CD4-positive, alpha-beta memory T cell (primary cell): Measurements from ENCODE around the gene COL9A1. TPM values are rescaled to one million over a fixed set of nuclear protein-coding genes. Genes with fewer than 3 reads are reported as not detected.

Experiments used
- CTCF ChIA-PET: fragments of 350-600 bp; sonication (Branson Sonifier 250); formaldehyde crosslinking; loops from one replicate; lab custom pipeline; 2021; ENCODE audit warnings: inconsistent platforms; ENCODE audit not compliant: partially characterized antibody; lab: Charles Lee
- POLR2A ChIA-PET: fragments of 350-600 bp; sonication (Branson Sonifier 250); formaldehyde crosslinking; loops from one replicate; lab custom pipeline; 2021; ENCODE audit not compliant: partially characterized antibody; lab: Charles Lee
- DNase-seq, 5 donors: peaks; one replicate each; pipeline versions ENCODE4 v3.0.0 to v3.0.0-alpha.2; 2020 to 2022; ENCODE audit warnings: mixed read lengths in 1 of 5
- H3K27ac ChIP-seq: one replicate; pipeline ENCODE4 v1.7.0; 2013; ENCODE audit warnings: low read depth, low read length
- H3K27me3 ChIP-seq: 2 replicates; pipeline ENCODE4 v1.7.0; 2013; ENCODE audit warnings: mild to moderate bottlenecking, low read length, moderate library complexity; ENCODE audit not compliant: insufficient read depth
- H3K36me3 ChIP-seq: 2 replicates; pipeline ENCODE4 v1.7.0; 2013; ENCODE audit warnings: mild to moderate bottlenecking, low read length, moderate library complexity; ENCODE audit not compliant: insufficient read depth
- H3K4me1 ChIP-seq: 2 replicates; pipeline ENCODE4 v1.7.0; 2013; ENCODE audit warnings: mild to moderate bottlenecking, low read length, moderate library complexity; ENCODE audit not compliant: insufficient read depth
- H3K4me3 ChIP-seq, 2 donors: one replicate each; pipeline ENCODE4 v1.7.0; 2013; ENCODE audit warnings: low read length in 2 of 2, mild to moderate bottlenecking in 1 of 2
- H3K9me3 ChIP-seq, 2 donors: one replicate each; pipeline ENCODE4 v1.7.0; 2013; ENCODE audit warnings: low read length in 2 of 2, control low read depth in 1 of 2; ENCODE audit not compliant: control insufficient read depth in 1 of 2
- H3K27ac Mint-ChIP-seq, 7 donors: one replicate each; pipeline ENCODE4 v1.8.0; 2020 to 2021; ENCODE audit warnings: mixed read lengths in 7 of 7, mild to moderate bottlenecking in 6 of 7, inconsistent platforms in 3 of 7, moderate library complexity in 3 of 7
- H3K27me3 Mint-ChIP-seq, 2 donors: one replicate each; pipeline ENCODE4 v1.8.0; 2020 to 2021; ENCODE audit warnings: mixed read lengths in 2 of 2
- H3K36me3 Mint-ChIP-seq, 2 donors: one replicate each; pipeline ENCODE4 v1.8.0; 2020 to 2021; ENCODE audit warnings: mixed read lengths in 2 of 2, inconsistent platforms in 1 of 2, mild to moderate bottlenecking in 1 of 2
- H3K4me1 Mint-ChIP-seq, 4 donors: one replicate each; pipeline ENCODE4 v1.8.0; 2020 to 2021; ENCODE audit warnings: mixed read lengths in 4 of 4, mild to moderate bottlenecking in 1 of 4
- H3K4me3 Mint-ChIP-seq, 8 donors: one replicate each; pipeline ENCODE4 v1.8.0; 2020 to 2021; ENCODE audit warnings: mixed read lengths in 8 of 8, mild to moderate bottlenecking in 7 of 8, moderate library complexity in 6 of 8, inconsistent platforms in 3 of 8
- H3K9me3 Mint-ChIP-seq, 8 donors: one replicate each; pipeline ENCODE4 v1.8.0; 2020 to 2021; ENCODE audit warnings: mixed read lengths in 8 of 8, mild to moderate bottlenecking in 5 of 8, inconsistent platforms in 3 of 8, moderate library complexity in 1 of 8
- intact Hi-C: fragments of 100-400 bp; cut with micrococcal nuclease; formaldehyde crosslinking; loops from one replicate; pipeline ENCODE4 v1.15.1; 2023
- polyA plus RNA-seq, 2 donors: library from polyadenylated mRNA; unstranded; fragments of 300-500 nt; fragmentation: Illumina TruSeq; gene quantifications; one replicate each; pipeline ENCODE4 v1.2.3, GENCODE V29; 2021
- total RNA-seq, 2 experiments: library from RNA; stranded (reverse); gene quantifications; one replicate each; pipeline ENCODE4 v1.2.3, GENCODE V29; 2021

The COL9A1 gene
- total and polyA plus RNA-seq, 4 experiments from 2014 or later, result not detected

DNA sequence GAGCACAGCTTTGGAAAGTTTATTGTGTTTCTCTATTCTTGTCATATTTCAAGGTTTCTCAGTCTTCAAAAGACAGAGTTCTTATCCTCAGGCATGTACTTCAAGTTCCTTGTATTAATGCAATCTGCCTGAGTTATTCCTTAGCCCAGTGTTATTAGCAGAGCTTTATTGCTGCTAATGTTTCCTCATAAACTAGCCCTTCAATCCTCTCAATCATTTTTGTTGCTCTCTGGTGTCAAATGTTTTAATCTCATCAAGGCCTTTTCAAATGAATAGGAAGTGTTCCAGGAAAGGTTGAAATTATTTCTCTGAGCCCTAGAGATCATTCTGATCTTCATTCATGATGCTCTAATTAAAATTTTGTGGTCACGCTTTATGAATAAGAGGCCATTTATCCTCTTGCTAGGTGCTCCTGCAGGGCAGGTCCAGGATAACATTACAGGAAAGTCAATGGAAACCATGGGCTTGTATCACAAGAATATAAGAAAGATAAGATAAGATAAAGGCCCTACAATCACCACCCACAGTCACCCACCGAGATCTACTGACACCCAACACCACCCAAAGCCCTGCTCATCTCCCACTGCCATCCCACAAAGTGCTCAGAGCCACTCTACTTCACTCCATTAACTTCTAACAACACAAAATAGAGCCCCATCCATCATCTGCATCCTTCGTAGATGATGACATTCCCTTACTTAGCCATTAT is 125.9 kb downstream of the COL9A1 start:
- Histone ChIP-seq H3K27ac (no peak overlapping the region), H3K27me3 (no peaks in the 10 kb centered on the region), H3K4me1 (no peaks in the 10 kb centered on the region), H3K36me3 (no peaks in the 10 kb centered on the region), H3K9me3 (no peaks in the 10 kb centered on the region), H3K4me3 (no peak overlapping the region)
- CTCF ChIA-PET, result no interaction called here
- intact Hi-C loops, result no loop called here
- no peak overlapping the region for H3K27ac Mint-ChIP-seq
- H3K9me3 Mint-ChIP-seq, result peaks cover 0 to 3% (median 0%) of the 10 kb centered on the region in 8 donors
- H3K36me3 Mint-ChIP-seq, result no peaks in the 10 kb centered on the region
- no peak for DNase-seq
- H3K4me3 Mint-ChIP-seq, result no peak overlapping the region
- no peaks in the 10 kb centered on the region for H3K4me1 Mint-ChIP-seq
- POLR2A ChIA-PET, result no interaction called here
- H3K27me3 Mint-ChIP-seq, result peaks cover 1 to 3% of the 10 kb centered on the region in 2 donors

DNA sequence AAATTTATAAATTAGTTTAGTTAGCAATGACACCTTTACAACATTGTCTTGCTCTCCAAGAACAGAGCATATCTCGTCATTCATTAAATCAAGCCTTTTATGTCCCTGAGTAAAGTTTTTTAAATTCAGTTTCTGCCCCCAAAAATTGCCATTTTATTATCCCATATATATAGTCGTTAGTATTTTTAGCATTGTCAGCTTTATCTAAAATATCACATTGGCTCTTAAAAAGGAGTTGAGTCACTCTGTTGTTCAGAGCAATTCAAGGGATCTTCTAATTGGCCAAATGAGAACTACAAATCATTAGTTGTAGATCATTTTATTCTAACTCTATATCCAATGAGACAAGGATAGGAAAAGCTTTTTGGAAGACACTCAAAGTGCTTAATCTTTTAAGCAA is 127.1 kb downstream of the COL9A1 start:
- H3K4me3 ChIP-seq, result no peak overlapping the region
- ChIA-PET CTCF (no interaction called here), POLR2A (no interaction called here)
- no peaks in the 10 kb centered on the region for H3K36me3 ChIP-seq
- intact Hi-C loops, result no loop called here
- H3K36me3 Mint-ChIP-seq, result no peaks in the 10 kb centered on the region
- H3K27ac ChIP-seq, result no peak overlapping the region
- no peaks in the 10 kb centered on the region for H3K4me1 Mint-ChIP-seq
- DNase-seq, result no peak
- H3K27ac Mint-ChIP-seq, result no peak overlapping the region
- H3K9me3 Mint-ChIP-seq, result peaks cover 0 to 3% (median 0%) of the 10 kb centered on the region in 8 donors
- H3K9me3 ChIP-seq, result no peaks in the 10 kb centered on the region
- H3K4me3 Mint-ChIP-seq, result no peak overlapping the region
- H3K27me3 ChIP-seq, result no peaks in the 10 kb centered on the region
- no peaks in the 10 kb centered on the region for H3K4me1 ChIP-seq
- H3K27me3 Mint-ChIP-seq, result peaks cover 1 to 4% of the 10 kb centered on the region in 2 donors

DNA sequence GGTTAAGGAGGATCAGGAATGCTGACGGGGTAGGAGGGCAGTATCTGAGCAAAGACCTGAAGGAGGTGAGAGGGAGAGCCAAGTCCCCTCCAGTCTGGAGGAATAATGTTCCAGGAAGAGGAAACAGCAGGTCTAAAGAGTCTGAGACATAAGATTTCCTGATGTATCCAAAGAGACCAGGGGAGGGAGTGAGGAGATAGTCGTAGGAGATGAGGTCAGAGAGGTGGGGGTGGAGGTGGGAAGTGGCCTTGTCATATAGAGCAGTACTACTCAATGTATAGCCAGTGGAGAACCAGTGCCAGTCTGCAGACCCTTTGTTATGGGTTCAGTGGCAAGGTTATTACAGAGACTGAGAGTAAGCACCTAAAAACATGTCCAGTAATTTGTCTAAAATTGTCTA is 130.6 kb downstream of the COL9A1 start:
- Histone ChIP-seq H3K4me3 (no peak overlapping the region), H3K36me3 (no peaks in the 10 kb centered on the region), H3K27me3 (peaks cover 4% of the 10 kb centered on the region), H3K4me1 (no peaks in the 10 kb centered on the region), H3K27ac (no peak overlapping the region), H3K9me3 (no peaks in the 10 kb centered on the region)
- peaks cover 0 to 3% (median 0%) of the 10 kb centered on the region in 8 donors for H3K9me3 Mint-ChIP-seq
- H3K4me1 Mint-ChIP-seq, result no peaks in the 10 kb centered on the region
- peaks cover 3 to 8% of the 10 kb centered on the region in 2 donors for H3K27me3 Mint-ChIP-seq
- H3K4me3 Mint-ChIP-seq, result no peak overlapping the region
- intact Hi-C loops, result no loop called here
- POLR2A ChIA-PET, result no interaction called here
- no peak overlapping the region for H3K27ac Mint-ChIP-seq
- CTCF ChIA-PET, result no interaction called here
- no peak for DNase-seq
- H3K36me3 Mint-ChIP-seq, result no peaks in the 10 kb centered on the region

DNA sequence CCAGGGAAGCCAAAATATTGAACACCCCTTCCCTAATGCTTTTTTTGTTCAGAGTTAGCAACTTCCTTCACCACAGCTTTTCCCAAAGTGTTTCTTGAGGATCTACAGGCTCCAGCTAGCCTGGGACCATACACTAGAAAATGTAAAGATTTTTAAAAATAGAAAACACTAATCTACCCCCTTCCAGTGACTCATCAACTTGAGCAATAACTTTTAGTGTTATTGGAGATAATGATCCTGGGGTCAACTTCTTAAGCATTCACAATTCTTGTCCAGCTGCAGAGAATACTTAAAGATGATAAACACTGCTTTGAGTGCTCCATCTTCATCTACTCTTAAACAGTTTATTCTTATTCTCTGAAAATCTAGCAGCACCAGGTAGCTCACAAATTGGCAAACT is 131.6 kb downstream of the COL9A1 start:
- Histone ChIP-seq H3K27ac (no peak overlapping the region), H3K4me3 (no peak overlapping the region), H3K9me3 (no peaks in the 10 kb centered on the region), H3K4me1 (no peaks in the 10 kb centered on the region), H3K27me3 (peaks cover 4% of the 10 kb centered on the region), H3K36me3 (no peaks in the 10 kb centered on the region)
- Mint-ChIP-seq H3K27me3 (peaks cover 10 to 16% of the 10 kb centered on the region in 2 donors), H3K4me3 (no peak overlapping the region), H3K27ac (no peak overlapping the region), H3K4me1 (peaks cover 0 to 4% (median 3%) of the 10 kb centered on the region in 4 donors), H3K36me3 (no peaks in the 10 kb centered on the region), H3K9me3 (peaks cover 0 to 3% (median 0%) of the 10 kb centered on the region in 8 donors)
- intact Hi-C loops, result no loop called here
- no peak for DNase-seq
- ChIA-PET POLR2A (no interaction called here), CTCF (no interaction called here)

DNA sequence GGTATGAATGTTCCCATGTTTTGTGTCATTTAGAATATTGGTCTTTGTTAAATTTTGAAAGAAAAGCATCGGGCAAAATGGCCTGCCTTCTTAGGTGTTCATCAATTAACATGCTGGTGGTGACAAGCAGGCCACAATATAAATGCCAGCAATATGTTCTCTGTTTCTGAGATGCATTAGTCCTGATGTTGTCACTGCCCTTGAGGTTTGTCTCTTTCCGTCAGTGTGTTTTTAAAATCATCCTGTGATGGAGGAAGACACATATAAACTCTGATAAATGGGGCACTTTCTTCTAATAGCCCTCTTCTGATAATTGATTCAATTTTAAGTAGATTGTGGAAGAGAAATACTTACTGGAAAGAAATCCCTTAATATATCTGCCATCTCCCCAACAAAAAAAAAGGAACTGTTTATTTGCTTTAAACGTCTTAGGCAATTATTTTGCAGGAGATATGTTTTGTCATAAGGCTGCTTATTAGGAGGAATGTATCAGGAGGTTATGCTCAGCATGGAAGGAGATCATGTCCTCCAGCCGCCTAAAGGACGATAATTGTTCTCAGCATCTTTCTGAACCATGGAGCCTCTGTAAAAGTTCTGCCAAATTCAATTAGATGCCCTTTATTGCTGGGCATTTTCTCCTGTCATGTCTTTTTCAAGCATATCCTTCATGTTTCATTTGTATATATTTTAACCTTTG is 134.1 kb downstream of the COL9A1 start:
- ChIA-PET CTCF (interaction anchor here (1.0 kb wide), 1 partner anchor 8 kb away, joined by 3 read pairs; no protein-coding TSS in a partner anchor), POLR2A (no interaction called here)
- DNase-seq, result no peak
- Histone ChIP-seq H3K4me1 (no peaks in the 10 kb centered on the region), H3K4me3 (no peak overlapping the region), H3K27ac (no peak overlapping the region), H3K9me3 (no peaks in the 10 kb centered on the region), H3K36me3 (no peaks in the 10 kb centered on the region), H3K27me3 (peaks cover 4% of the 10 kb centered on the region)
- Mint-ChIP-seq H3K4me1 (peaks cover 0 to 6% (median 3%) of the 10 kb centered on the region in 4 donors), H3K27me3 (peaks cover 17 to 25% of the 10 kb centered on the region in 2 donors), H3K9me3 (peaks cover 0 to 3% (median 0%) of the 10 kb centered on the region in 8 donors), H3K4me3 (no peak overlapping the region), H3K36me3 (no peaks in the 10 kb centered on the region), H3K27ac (no peak overlapping the region)
- intact Hi-C loops, result no loop called here

Other genes starting within 250 kb of the COL9A1 start
- 10 to 100 TPM; 11.3 to 14.5 TPM for gene FAM135A, start 110.4 kb upstream of the COL9A1 start, total RNA-seq
- 1 to 10 TPM; 1.4 to 2.8 TPM for gene FAM135A, start 110.4 kb upstream of the COL9A1 start, polyA plus RNA-seq